Erythroblast (primary cell): Measurements from ENCODE around the gene AHNAK.

Experiments
- GATA1 ChIP-seq: IDR thresholded peaks from 2 replicates; pipeline ENCODE4 v1.6.1; 2011; ENCODE audit warnings: low read depth, mild to moderate bottlenecking, control low read depth, low read length, moderate library complexity
- POLR2A ChIP-seq: IDR thresholded peaks from 2 replicates; pipeline ENCODE4 v1.6.1; 2011; ENCODE audit warnings: mild to moderate bottlenecking, low read length

GRCh38 chr11:62413060-62413696, 133.4 kb downstream of the AHNAK start:
- no peak for TF ChIP-seq POLR2A
- no peak for TF ChIP-seq GATA1
